ENCODE data around the gene MYCN. TPM values are rescaled to one million over a fixed set of nuclear protein-coding genes. Genes with fewer than 3 reads are reported as not detected.

The MYCN gene
- total RNA-seq (2022) (46.6 and 54.4 TPM in 2 replicates), Bru-seq, nascent RNA (percentile 96 among the genes with signal in this experiment), BruChase-seq, experiment 1, labeled RNA remaining after a 2-hour chase (percentile 91 among the genes with signal in this experiment), BruChase-seq, experiment 2, labeled RNA remaining after a 6-hour chase (percentile 73 among the genes with signal in this experiment)
- long read RNA-seq, transcript MYCN-201 (3 exons, 2,602 nt), result major isoform, 109 of 151 reads
- long read RNA-seq, partial matches to known transcripts, result 33 of 151 reads
- long read RNA-seq, other reads (novel, unspliced or antisense), result 8 of 151 reads

- Histone ChIP-seq H3K4me3 (ENCODE audit: low read depth, low read length) (peak within 1 kb of the TSS; percentile 75), H3K36me3 (ENCODE audit: control insufficient read depth, insufficient read depth, low read length) (no peaks in the 10 kb centered on the region; the same call in 1 of the 2 replicates), H3K27me3 (replicated peaks; ENCODE audit: control insufficient read depth, insufficient read depth, low read length) (no peaks in the 10 kb centered on the region), H3K4me1 (peaks cover 19% of the 10 kb centered on the region), H3K9me3 (no peaks in the 10 kb centered on the region)
- peaks cover 31% of the 10 kb centered on the region for H3K36me3 Mint-ChIP-seq (ENCODE audit: insufficient read depth, unreplicated experiment)
- H3K27me3 Mint-ChIP-seq (ENCODE audit: insufficient read depth, unreplicated experiment), result no peaks in the 10 kb centered on the region
- DNase-seq, result peak; percentile 92 to 95
- intact Hi-C loops (cut with micrococcal nuclease; ENCODE audit: unreplicated experiment), result loop anchor here (1.0 to 5.0 kb wide), 18 partner anchors 47 to 817 kb away; no protein-coding TSS in a partner anchor
- peak within 1 kb of the TSS; percentile 69 for H3K27ac Mint-ChIP-seq (ENCODE audit: unreplicated experiment)
- peak within 1 kb of the TSS; percentile 85 for H3K4me3 Mint-ChIP-seq (ENCODE audit: unreplicated experiment)
- CTCF ChIA-PET, result interaction anchor here (0.6 to 1.9 kb wide), 32 partner anchors 15 to 669 kb away, joined by 3 to 10 read pairs (median 3); no protein-coding TSS in a partner anchor
- no peaks in the 10 kb centered on the region for H3K9me3 Mint-ChIP-seq (ENCODE audit: unreplicated experiment)
- peaks cover 17% of the 10 kb centered on the region for H3K4me1 Mint-ChIP-seq (ENCODE audit: low read depth, unreplicated experiment)
- POLR2A ChIA-PET, result interaction anchor here (0.7 to 1.4 kb wide), 6 partner anchors 128 to 668 kb away, joined by 3 to 6 read pairs (median 4); no protein-coding TSS in a partner anchor
- BruUV-seq (replicated peaks), result TSS peak; percentile 32
- peak in 1 of 2 experiments; percentile 80 for TF ChIP-seq CTCF (IDR thresholded peaks at IDR 0.05; ENCODE audit: insufficient read depth in 1 of 2, low read depth in 1 of 2, low read length in 1 of 2, severe bottlenecking in 1 of 2, unreplicated experiment in 1 of 2)
Measured at GRCh38 chr2:15939854-15940660, at the start of gene MYCN. Gene MYCN (plus strand): TSS chr2:15940550. CDS start chr2:15942065, 1,515 bp downstream.

GRCh38 chr2:15890936-15891905 is 49.1 kb upstream of the MYCN start:
- peak; percentile 89 to 94 for DNase-seq
- peak overlapping the region; percentile 29 for H3K4me3 Mint-ChIP-seq (ENCODE audit: unreplicated experiment)
- TF ChIP-seq CTCF (IDR thresholded peaks at IDR 0.05; ENCODE audit: insufficient read depth in 1 of 2, low read depth in 1 of 2, low read length in 1 of 2, severe bottlenecking in 1 of 2, unreplicated experiment in 1 of 2), result no peak
- H3K36me3 ChIP-seq (ENCODE audit: control insufficient read depth, insufficient read depth, low read length), result no peaks in the 10 kb centered on the region
- peaks cover 7% of the 10 kb centered on the region for H3K36me3 Mint-ChIP-seq (ENCODE audit: insufficient read depth, unreplicated experiment)
- POLR2A ChIA-PET, result no interaction called here
- peaks cover 45% of the 10 kb centered on the region for H3K4me1 ChIP-seq
- CTCF ChIA-PET, result no interaction called here
- H3K4me3 ChIP-seq (ENCODE audit: low read depth, low read length), result no peak overlapping the region
- no TSS peak for BruUV-seq (replicated peaks)
- peaks cover 8% of the 10 kb centered on the region for H3K9me3 Mint-ChIP-seq (ENCODE audit: unreplicated experiment)
- intact Hi-C loops (cut with micrococcal nuclease; ENCODE audit: unreplicated experiment), result loop anchor here (1.0 to 5.0 kb wide), 3 partner anchors 49 to 109 kb away; partner anchors contain the start of gene MYCN
- H3K27me3 ChIP-seq (replicated peaks; ENCODE audit: control insufficient read depth, insufficient read depth, low read length), result no peaks in the 10 kb centered on the region
- no peaks in the 10 kb centered on the region for H3K9me3 ChIP-seq
- H3K27me3 Mint-ChIP-seq (ENCODE audit: insufficient read depth, unreplicated experiment), result no peaks in the 10 kb centered on the region
- H3K27ac Mint-ChIP-seq (ENCODE audit: unreplicated experiment), result peak overlapping the region; percentile 96
- H3K4me1 Mint-ChIP-seq (ENCODE audit: low read depth, unreplicated experiment), result peaks cover 58% of the 10 kb centered on the region

All from Caco-2 (cell line).